ENCODE results near the gene TMEM30A. TPM values are rescaled to one million over a fixed set of nuclear protein-coding genes. Genes with fewer than 3 reads are reported as not detected.

TMEM30A gene
- total RNA-seq, result 10 to 100 TPM; 30.8 to 86.3 (median 58.2) TPM
- 10 to 100 TPM; 21.8 to 54.2 TPM for polyA plus RNA-seq
- long read RNA-seq, donor 1, full-length matches to known transcripts, result 89 of 100 reads
- long read RNA-seq, donor 1, partial matches to known transcripts, result 7 of 100 reads
- long read RNA-seq, donor 1, other reads (novel, unspliced or antisense), result 4 of 100 reads
- long read RNA-seq, donor 2, full-length matches to known transcripts, result 253 of 270 reads
- long read RNA-seq, donor 2, partial matches to known transcripts, result 10 of 270 reads
- long read RNA-seq, donor 2, other reads (novel, unspliced or antisense), result 7 of 270 reads
- long read RNA-seq, donor 3, full-length matches to known transcripts, result 157 of 166 reads
- long read RNA-seq, donor 3, partial matches to known transcripts, result 6 of 166 reads
- long read RNA-seq, donor 3, other reads (novel, unspliced or antisense), result 3 of 166 reads

DNA sequence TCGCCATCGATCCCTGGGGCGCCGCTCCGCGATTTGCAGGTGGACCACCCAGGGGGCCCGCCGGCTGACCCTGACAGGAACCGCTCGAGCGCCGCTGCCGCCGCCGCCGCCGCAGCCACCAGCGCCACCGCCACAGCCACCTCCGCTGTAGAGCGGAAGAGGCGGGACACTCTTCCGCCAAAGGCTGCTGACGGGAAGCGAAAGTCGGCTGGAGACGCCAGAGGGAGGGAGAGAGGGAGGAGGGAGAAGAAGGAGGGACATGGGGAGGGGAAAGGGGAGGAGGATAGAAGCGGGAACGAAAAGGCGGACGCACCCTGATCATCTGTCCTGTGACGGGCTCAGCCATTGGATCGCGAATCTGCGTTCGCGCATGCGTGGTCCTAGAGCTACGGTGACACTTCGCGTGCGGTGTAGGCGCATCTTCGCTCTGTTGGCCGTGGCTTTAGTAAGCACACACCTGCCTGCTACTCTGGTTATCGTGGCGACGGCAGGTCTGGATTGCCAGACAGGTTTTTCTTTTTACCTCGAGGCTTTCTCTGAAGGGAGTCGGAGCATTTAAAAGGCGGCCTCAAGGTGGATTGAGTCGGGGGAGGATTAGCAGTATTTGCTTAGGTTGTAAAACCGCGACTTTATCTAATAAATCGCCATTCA lies at the start of gene TMEM30A:
Gene TMEM30A, minus strand, starts transcription at position 161 of the 651 bp plus-strand sequence. Its CDS starts 154 bp downstream, at position 7.
- peak; percentile 99 to 100 (median 100) for ATAC-seq
- 0% methylated on average over 55 of the region's 55 CpGs for WGBS, 4 donors
- Histone ChIP-seq H3K4me3 (peak within 1 kb of the TSS; percentile 59 to 92 (median 84)), H3K4me1 (peaks cover 7 to 60% (median 38%) of the 10 kb centered on the region in 12 donors), H3K27me3 (no peaks in the 10 kb centered on the region), H3K36me3 (peaks cover 0 to 4% (median 0%) of the 10 kb centered on the region in 9 donors), H3K27ac (peak within 1 kb of the TSS; percentile 70 to 95 (median 90)), H3K9me3 (no peaks in the 10 kb centered on the region)
- DNase-seq, result peak; percentile 97 to 98 (median 98)
- TF ChIP-seq POLR2A (IDR thresholded peaks at IDR 0.05), result peak in 1 of 2 donors; percentile 86
- TF ChIP-seq, protein P1, sequence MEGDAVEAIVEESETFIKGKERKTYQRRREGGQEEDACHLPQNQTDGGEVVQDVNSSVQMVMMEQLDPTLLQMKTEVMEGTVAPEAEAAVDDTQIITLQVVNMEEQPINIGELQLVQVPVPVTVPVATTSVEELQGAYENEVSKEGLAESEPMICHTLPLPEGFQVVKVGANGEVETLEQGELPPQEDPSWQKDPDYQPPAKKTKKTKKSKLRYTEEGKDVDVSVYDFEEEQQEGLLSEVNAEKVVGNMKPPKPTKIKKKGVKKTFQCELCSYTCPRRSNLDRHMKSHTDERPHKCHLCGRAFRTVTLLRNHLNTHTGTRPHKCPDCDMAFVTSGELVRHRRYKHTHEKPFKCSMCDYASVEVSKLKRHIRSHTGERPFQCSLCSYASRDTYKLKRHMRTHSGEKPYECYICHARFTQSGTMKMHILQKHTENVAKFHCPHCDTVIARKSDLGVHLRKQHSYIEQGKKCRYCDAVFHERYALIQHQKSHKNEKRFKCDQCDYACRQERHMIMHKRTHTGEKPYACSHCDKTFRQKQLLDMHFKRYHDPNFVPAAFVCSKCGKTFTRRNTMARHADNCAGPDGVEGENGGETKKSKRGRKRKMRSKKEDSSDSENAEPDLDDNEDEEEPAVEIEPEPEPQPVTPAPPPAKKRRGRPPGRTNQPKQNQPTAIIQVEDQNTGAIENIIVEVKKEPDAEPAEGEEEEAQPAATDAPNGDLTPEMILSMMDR (IDR thresholded peaks at IDR 0.05), result peak in 3 of 12 donors; percentile 17 to 38 (median 33)
- intact Hi-C loops (cut with DNase I), result loop anchor here in 1 of 10 donors (5.0 to 10.0 kb wide), 2 partner anchors 218 to 320 kb away; partner anchors contain the start of gene SENP6

DNA sequence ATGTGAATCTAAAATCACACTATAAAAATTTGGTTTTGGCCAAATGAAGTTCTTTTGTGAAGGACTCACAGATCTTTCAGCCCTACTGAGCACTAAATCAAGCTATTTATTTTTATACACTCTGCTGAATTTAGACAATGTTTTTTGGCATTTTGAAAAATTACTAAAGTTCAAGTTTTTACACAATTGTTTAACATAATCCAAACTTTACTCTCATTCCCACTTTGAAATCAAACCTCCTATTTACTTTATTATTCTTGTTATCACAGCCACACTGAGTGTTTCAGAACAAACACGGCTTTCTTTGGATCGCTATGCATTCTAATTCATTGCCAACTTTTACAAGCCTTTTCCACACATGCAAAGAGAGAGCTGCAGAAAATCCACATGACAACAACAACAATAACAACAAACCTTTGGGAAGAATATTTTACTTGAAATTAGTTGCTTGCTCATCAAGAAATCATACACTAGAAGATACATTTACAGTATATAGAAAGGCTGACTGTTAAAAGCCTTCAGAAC lies 49.1 kb upstream of the TMEM30A start:
- Histone ChIP-seq H3K36me3 (peaks cover 0 to 21% (median 6%) of the 10 kb centered on the region in 9 donors), H3K27me3 (no peaks in the 10 kb centered on the region), H3K9me3 (no peaks in the 10 kb centered on the region), H3K27ac (peak overlapping the region in 8 of 12 donors; percentile 2 to 64 (median 28)), H3K4me1 (peaks cover 11 to 46% (median 23%) of the 10 kb centered on the region in 12 donors), H3K4me3 (no peak overlapping the region)
- ATAC-seq, result no peak
- no peak for TF ChIP-seq POLR2A (IDR thresholded peaks at IDR 0.05)
- TF ChIP-seq, protein P1 (IDR thresholded peaks at IDR 0.05), result no peak
- no peak for DNase-seq
- 36 to 55% (median 50%) methylated on average over 2 of the region's 2 CpGs for WGBS, 4 donors
- intact Hi-C loops (cut with DNase I), result no loop called here

DNA sequence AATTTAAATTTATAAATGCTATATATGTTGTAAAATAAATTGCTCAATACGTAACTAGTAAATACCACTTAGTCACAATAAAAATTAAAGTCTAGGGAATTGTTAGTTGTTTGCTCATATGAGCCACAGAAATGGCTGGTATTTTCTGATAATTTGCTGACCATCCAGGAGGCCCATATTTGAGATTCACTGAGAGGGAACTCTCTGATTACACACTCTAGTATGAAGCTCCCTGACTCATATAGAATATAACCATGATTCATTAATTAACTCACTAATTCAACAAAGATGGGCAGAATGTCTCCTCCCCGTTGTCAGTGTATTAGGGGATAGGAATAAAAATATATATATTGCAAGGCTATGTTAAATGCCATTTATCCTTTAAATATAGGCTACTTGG lies 46.6 kb upstream of the TMEM30A start:
- no peak for DNase-seq
- H3K36me3 ChIP-seq, result peaks cover 0 to 3% (median 0%) of the 10 kb centered on the region in 9 donors
- no peak overlapping the region for H3K4me3 ChIP-seq
- ATAC-seq, result no peak
- TF ChIP-seq POLR2A (IDR thresholded peaks at IDR 0.05), result no peak
- TF ChIP-seq, protein P1 (IDR thresholded peaks at IDR 0.05), result no peak
- intact Hi-C loops (cut with DNase I), result no loop called here
- H3K27me3 ChIP-seq, result no peaks in the 10 kb centered on the region
- H3K27ac ChIP-seq, result no peak overlapping the region
- no peaks in the 10 kb centered on the region for H3K9me3 ChIP-seq
- peaks cover 11 to 33% (median 22%) of the 10 kb centered on the region in 12 donors for H3K4me1 ChIP-seq
- whole genome bisulfite sequencing, 4 donors, result 94 to 98% (median 96%) methylated on average over 2 of the region's 2 CpGs

Data from heart left ventricle (tissue), 16 donors.